ENCODE measurements around the gene C11orf21.
"Not testable (repeated sequence)": the region's sequence is repeated elsewhere in the genome, so short reads cannot be mapped to it uniquely, and the experiment has no call there.

The C11orf21 gene

GRCh38 chr11:2296913-2297622, 4.7 kb downstream of the C11orf21 start:
- no peak for DNase-seq (ENCODE audit: low read depth in 2 of 2)

GRCh38 chr11:2295971-2296912, 5.5 kb downstream of the C11orf21 start:
- no peak for DNase-seq (ENCODE audit: low read depth in 2 of 2)

- no peak for DNase-seq (ENCODE audit: low read depth in 2 of 2)
These were observed 6.8 kb downstream of the C11orf21 start for GRCh38 chr11:2294926-2295290.

- DNase-seq (ENCODE audit: low read depth in 2 of 2) = no peak
These were observed 7.5 kb downstream of the C11orf21 start for GRCh38 chr11:2293984-2294925.

- no peak for DNase-seq (ENCODE audit: low read depth in 2 of 2)
These were observed 8.2 kb downstream of the C11orf21 start for GRCh38 chr11:2293531-2293971.

- no peak for DNase-seq (ENCODE audit: low read depth in 2 of 2)
These were observed 11.3 kb downstream of the C11orf21 start for GRCh38 chr11:2290351-2290841.

- DNase-seq (ENCODE audit: low read depth in 2 of 2) = no peak
These were observed 11.9 kb downstream of the C11orf21 start for GRCh38 chr11:2289859-2290258.

- DNase-seq (ENCODE audit: low read depth in 2 of 2) = no peak
These were observed 12.4 kb downstream of the C11orf21 start for GRCh38 chr11:2289350-2289749.

GRCh38 chr11:2287091-2287490, 14.6 kb downstream of the C11orf21 start:
- DNase-seq (ENCODE audit: low read depth in 2 of 2) = no peak

GRCh38 chr11:2286350-2286749, 15.4 kb downstream of the C11orf21 start:
- not testable (repeated sequence) for DNase-seq (ENCODE audit: low read depth in 2 of 2)

GRCh38 chr11:2280208-2280607, 21.5 kb downstream of the C11orf21 start:
- no peak for DNase-seq (ENCODE audit: low read depth in 2 of 2)

- no peak for DNase-seq (ENCODE audit: low read depth in 2 of 2)
These were observed 23.7 kb downstream of the C11orf21 start for GRCh38 chr11:2277933-2278523.

- DNase-seq (ENCODE audit: low read depth in 2 of 2) = no peak
These were observed 24.7 kb downstream of the C11orf21 start for GRCh38 chr11:2277008-2277346.

GRCh38 chr11:2276280-2277007, 25.3 kb downstream of the C11orf21 start:
- DNase-seq (ENCODE audit: low read depth in 2 of 2) = no peak

- DNase-seq (ENCODE audit: low read depth in 2 of 2) = no peak
These were observed 26.1 kb downstream of the C11orf21 start for GRCh38 chr11:2275334-2276279.

GRCh38 chr11:2273771-2274170, 27.9 kb downstream of the C11orf21 start:
- no peak for DNase-seq (ENCODE audit: low read depth in 2 of 2)

GRCh38 chr11:2273311-2273710, 28.4 kb downstream of the C11orf21 start:
- no peak for DNase-seq (ENCODE audit: low read depth in 2 of 2)

GRCh38 chr11:2272946-2273280, 28.8 kb downstream of the C11orf21 start:
- no peak for DNase-seq (ENCODE audit: low read depth in 2 of 2)

- DNase-seq (ENCODE audit: low read depth in 2 of 2) = no peak
These were observed 29.3 kb downstream of the C11orf21 start for GRCh38 chr11:2272228-2272945.

Measured in fibroblast of skin of left quadriceps (primary cell).